HepG2 (cell line): ENCODE data around the gene NFYC.

Experiments
- NR2F6 ChIP-seq, 2 experiments: IDR thresholded peaks; 2 replicates each; pipeline ENCODE4 v1.6.1; 2016; ENCODE audit warnings: antibody characterized with exemption in 1 of 2, mild to moderate bottlenecking in 1 of 2
- RCOR2 ChIP-seq: IDR thresholded peaks from 2 replicates; pipeline ENCODE4 v1.6.1; 2016; ENCODE audit warnings: missing biosample characterization, missing genetic modification reagents
- RFX5 ChIP-seq: IDR thresholded peaks from 2 replicates; pipeline ENCODE4 v1.6.1; 2011; ENCODE audit warnings: low read depth, low read length, improper control_type of control experiment
- WIZ ChIP-seq: sonication (generic); formaldehyde crosslinking; IDR thresholded peaks from 2 replicates; pipeline ENCODE4 v1.5.1; 2020; ENCODE audit warnings: mild to moderate bottlenecking, missing genetic modification reagents
- TF ChIP-seq, protein P1 (sequence below): sonication (generic); formaldehyde crosslinking; IDR thresholded peaks from 2 replicates; pipeline ENCODE4 v1.8.0; 2022; ENCODE audit warnings: missing genetic modification reagents, mild to moderate bottlenecking, borderline replicate concordance

DNA sequence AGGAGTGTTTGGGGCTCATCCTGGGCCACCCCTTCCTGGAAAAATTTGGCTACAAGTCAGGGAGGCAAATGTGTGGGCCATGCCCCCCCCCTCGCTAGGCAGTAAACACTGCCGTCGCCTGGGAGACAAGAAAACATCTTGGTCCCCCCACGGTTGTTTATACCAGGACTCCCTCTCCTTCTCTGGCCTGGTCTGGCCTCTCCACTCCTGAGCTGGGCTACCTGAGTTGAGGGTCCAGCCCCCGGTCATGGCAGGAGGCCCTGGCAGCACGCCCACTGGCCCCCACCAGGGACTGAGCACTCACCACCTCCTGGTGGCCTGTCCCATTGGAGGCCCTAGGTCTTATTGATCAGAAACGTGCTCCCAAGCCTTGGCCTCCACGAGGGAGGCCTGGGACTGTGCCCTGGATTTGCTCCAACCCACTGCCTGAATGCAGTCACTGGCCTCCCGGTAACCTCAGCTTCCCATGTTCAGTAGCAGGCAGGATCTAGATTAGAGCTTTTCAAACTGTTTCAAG lies 107.9 kb downstream of the NFYC start:
- TF ChIP-seq RCOR2 (CRISPR knock-in tag) (no peak), NR2F6 (IDR thresholded peaks at IDR 0.05) (no peak), NR2F6 (CRISPR knock-in tag; IDR thresholded peaks at IDR 0.05) (no peak), WIZ (CRISPR knock-in tag) (no peak), RFX5 (no peak)
- TF ChIP-seq, protein P1, sequence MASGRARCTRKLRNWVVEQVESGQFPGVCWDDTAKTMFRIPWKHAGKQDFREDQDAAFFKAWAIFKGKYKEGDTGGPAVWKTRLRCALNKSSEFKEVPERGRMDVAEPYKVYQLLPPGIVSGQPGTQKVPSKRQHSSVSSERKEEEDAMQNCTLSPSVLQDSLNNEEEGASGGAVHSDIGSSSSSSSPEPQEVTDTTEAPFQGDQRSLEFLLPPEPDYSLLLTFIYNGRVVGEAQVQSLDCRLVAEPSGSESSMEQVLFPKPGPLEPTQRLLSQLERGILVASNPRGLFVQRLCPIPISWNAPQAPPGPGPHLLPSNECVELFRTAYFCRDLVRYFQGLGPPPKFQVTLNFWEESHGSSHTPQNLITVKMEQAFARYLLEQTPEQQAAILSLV: no peak
